Choroid plexus epithelial cell (primary cell): Measurements from ENCODE around the gene TSPAN5.

Source experiments
- DNase-seq: peaks from one replicate; pipeline ENCODE4 v3.0.0-alpha.2; 2010; ENCODE audit warnings: low read depth
- H3K4me3 ChIP-seq: 2 replicates; pipeline ENCODE4 v1.5.1; 2011; ENCODE audit warnings: low read depth, mild to moderate bottlenecking, control low read depth, low read length, moderate library complexity
- TF ChIP-seq, protein P1 (sequence below): conservative IDR thresholded peaks from 2 replicates; pipeline ENCODE4 v1.5.1; 2011; ENCODE audit warnings: low read depth, mild to moderate bottlenecking, control low read depth, inconsistent platforms, low read length, moderate library complexity

The TSPAN5 gene

DNA sequence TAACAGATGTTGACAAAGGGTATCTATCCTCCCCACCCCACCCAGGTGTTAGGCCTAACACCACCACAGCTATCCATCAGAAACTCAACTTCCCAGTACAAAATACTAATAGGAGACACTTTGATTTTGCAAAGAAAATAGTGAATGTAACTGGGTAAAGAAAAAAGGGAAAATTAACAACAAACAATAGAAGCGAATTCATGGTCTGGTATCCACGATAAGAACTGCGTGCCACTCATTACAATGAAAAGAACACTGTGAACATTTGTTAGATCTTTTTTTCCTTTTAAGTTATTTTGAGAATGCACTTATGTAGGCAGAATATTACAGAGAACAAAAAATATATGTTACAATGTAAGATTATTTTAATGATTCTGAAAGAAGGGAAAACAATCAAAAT, 12.0 kb downstream of the TSPAN5 start:
- TF ChIP-seq, protein P1, sequence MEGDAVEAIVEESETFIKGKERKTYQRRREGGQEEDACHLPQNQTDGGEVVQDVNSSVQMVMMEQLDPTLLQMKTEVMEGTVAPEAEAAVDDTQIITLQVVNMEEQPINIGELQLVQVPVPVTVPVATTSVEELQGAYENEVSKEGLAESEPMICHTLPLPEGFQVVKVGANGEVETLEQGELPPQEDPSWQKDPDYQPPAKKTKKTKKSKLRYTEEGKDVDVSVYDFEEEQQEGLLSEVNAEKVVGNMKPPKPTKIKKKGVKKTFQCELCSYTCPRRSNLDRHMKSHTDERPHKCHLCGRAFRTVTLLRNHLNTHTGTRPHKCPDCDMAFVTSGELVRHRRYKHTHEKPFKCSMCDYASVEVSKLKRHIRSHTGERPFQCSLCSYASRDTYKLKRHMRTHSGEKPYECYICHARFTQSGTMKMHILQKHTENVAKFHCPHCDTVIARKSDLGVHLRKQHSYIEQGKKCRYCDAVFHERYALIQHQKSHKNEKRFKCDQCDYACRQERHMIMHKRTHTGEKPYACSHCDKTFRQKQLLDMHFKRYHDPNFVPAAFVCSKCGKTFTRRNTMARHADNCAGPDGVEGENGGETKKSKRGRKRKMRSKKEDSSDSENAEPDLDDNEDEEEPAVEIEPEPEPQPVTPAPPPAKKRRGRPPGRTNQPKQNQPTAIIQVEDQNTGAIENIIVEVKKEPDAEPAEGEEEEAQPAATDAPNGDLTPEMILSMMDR, result no peak
- H3K4me3 ChIP-seq, result no peak overlapping the region
- no peak for DNase-seq

- TF ChIP-seq, protein P1, result no peak
- H3K4me3 ChIP-seq, result no peak overlapping the region
- DNase-seq, result no peak
These were observed 12.9 kb downstream of the TSPAN5 start for GRCh38 chr4:98645527-98645926.

DNA sequence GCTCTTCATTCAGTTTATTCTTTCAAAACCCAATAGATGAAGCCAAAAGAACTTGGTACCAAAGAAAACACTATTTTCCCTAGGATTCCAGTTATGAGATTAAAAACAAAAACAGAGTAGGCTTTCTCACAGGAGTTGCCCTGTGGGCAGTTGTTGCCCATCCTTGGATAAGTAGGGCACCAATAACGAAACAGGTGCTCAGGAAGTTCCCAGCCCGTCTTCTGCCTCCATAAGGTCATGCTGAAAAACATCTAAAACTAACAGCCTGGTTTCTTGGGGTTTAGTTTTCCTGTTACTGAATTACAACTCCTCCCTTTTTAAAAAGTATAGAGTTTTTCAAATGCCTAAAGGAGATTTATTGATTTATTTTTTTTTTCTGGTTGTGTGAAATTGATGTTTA, 14.7 kb downstream of the TSPAN5 start:
- TF ChIP-seq, protein P1, result no peak
- no peak for DNase-seq
- no peak overlapping the region for H3K4me3 ChIP-seq

DNA sequence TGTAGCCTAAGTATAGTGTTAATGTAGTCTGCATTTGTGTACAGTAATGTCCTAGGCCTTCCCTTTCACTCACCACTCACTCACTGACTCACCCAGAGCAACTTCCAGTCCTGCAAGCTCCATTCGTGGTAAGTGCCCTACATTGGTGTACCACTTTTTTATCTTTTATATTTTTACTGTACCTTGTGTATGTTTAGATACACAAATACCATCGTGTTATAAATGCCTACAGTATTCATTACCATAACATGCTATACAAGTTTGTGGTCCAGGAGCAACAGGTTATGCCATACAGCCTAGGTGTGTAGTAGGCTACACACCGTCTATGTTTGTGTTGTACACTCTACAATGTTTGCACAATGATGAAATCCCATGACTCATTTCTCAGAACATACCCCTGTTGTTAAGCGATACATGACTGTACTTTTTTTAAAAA, 15.4 kb downstream of the TSPAN5 start:
- peak; percentile 78 for DNase-seq
- no peak overlapping the region for H3K4me3 ChIP-seq
- TF ChIP-seq, protein P1, result no peak

DNA sequence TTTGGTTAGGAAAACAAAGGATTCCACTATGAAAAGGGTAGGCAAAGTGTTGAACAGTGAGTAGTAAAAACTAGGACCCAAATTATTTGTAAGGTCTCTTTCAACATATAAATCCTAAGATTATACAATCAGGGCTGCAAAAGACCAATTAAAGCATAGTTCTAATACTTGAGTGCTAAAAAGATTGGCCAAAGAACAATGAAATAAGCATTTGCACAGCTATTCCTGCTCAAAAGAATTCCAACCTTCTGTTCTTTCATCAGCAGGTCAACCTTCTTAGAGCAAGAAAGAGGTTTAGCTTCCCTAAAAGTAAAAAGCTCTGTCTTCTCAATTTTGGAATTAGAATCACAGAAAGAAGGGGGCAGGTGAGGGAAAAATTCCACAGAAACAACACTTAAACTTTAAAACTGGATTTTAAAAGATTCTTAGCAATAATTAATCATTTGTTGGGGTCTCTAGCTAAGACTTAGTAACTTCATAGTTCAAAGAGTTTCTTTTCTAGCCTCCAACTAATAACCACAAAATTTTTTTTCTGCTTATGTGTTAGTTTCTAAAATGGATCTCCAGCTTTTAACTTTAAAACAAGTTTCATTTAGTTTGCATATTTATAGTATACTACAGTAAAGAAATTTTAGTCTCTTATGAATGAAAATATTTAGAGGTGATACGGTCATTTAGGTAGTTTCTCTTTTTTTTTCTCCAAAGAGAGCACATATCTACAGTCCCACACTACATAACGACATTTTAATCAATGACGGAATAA, 16.3 kb downstream of the TSPAN5 start:
- TF ChIP-seq, protein P1, result no peak
- no peak overlapping the region for H3K4me3 ChIP-seq
- no peak for DNase-seq

GRCh38 chr4:98641376-98641775, 17.0 kb downstream of the TSPAN5 start:
- no peak for DNase-seq
- no peak overlapping the region for H3K4me3 ChIP-seq
- TF ChIP-seq, protein P1, result no peak

DNA sequence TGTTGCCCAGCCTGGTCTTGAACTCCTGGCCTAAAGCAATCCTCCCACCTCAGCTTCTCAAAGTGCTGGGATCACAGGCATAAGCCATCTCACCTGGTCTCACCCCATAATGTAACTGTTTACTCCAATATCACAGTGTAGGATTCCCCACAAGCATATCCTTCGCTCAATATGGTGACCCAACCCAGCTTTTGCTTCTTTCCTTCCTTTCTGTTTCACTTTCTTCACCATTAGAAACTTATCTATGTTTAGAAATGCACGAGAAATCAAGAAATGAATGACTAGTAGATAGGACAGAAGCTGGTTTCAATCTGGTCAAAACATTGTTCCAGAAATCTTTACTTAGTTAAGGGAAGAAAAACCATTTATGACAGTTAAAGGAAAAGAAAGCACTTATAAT, 18.9 kb downstream of the TSPAN5 start:
- TF ChIP-seq, protein P1, result no peak
- no peak for DNase-seq
- H3K4me3 ChIP-seq, result no peak overlapping the region
